Naive thymus-derived CD8-positive, alpha-beta T cell (primary cell): Measurements from ENCODE around the gene ENTPD2. TPM values are rescaled to one million over a fixed set of nuclear protein-coding genes. Genes with fewer than 3 reads are reported as not detected.
A peak's percentile ranks its signal among the peaks of the same experiment; 100 is the strongest.

Experiments
- ATAC-seq, 2 donors: fragments of 150-1000 bp; cut with Tn5 transposase in 1 of 2; sonication (Bioruptor Pico), chemical (Tn5 transposase) in 1 of 2; 1 replicate in 1 of 2; 2 replicates in 1 of 2; pipeline ENCODE4 v1.10.0; 2021; ENCODE audit warnings: mild to moderate bottlenecking in 2 of 2, moderate library complexity in 2 of 2
- POLR2A ChIA-PET: fragments of 350-600 bp; sonication (Branson Sonifier 250); formaldehyde crosslinking; loops from one replicate; lab custom pipeline; 2021; ENCODE audit warnings: antibody characterized with exemption; lab: Charles Lee
- DNase-seq, 10 donors: peaks; one replicate each; pipeline versions ENCODE4 v3.0.0 to v3.0.0-alpha.2; 2020 to 2022
- H3K27ac Mint-ChIP-seq, 10 donors: one replicate each; pipeline ENCODE4 v1.8.0; 2020 to 2022; ENCODE audit warnings: mild to moderate bottlenecking in 10 of 10, mixed read lengths in 10 of 10, moderate library complexity in 4 of 10, inconsistent platforms in 1 of 10
- H3K27me3 Mint-ChIP-seq, 5 donors: one replicate each; pipeline ENCODE4 v1.8.0; 2021 to 2022; ENCODE audit warnings: mixed read lengths in 5 of 5
- H3K36me3 Mint-ChIP-seq, 3 donors: one replicate each; pipeline ENCODE4 v1.8.0; 2020 to 2022; ENCODE audit warnings: mixed read lengths in 3 of 3, mild to moderate bottlenecking in 2 of 3, inconsistent platforms in 1 of 3
- H3K4me1 Mint-ChIP-seq, 4 donors: one replicate each; pipeline ENCODE4 v1.8.0; 2021 to 2022; ENCODE audit warnings: mixed read lengths in 4 of 4
- H3K4me3 Mint-ChIP-seq, 10 donors: one replicate each; pipeline ENCODE4 v1.8.0; 2020 to 2022; ENCODE audit warnings: mild to moderate bottlenecking in 10 of 10, mixed read lengths in 10 of 10, moderate library complexity in 6 of 10, inconsistent platforms in 1 of 10
- H3K9me3 Mint-ChIP-seq, 9 donors: one replicate each; pipeline ENCODE4 v1.8.0; 2020 to 2022; ENCODE audit warnings: mixed read lengths in 9 of 9, mild to moderate bottlenecking in 3 of 9, inconsistent platforms in 1 of 9, moderate library complexity in 1 of 9
- polyA plus RNA-seq, 3 donors: library from polyadenylated mRNA; unstranded; fragments of 300-500 nt; fragmentation: Illumina TruSeq; gene quantifications; one replicate each; pipeline ENCODE4 v1.2.3, GENCODE V29; 2021
- total RNA-seq, 8 experiments: library from RNA in 2 of 8; stranded (reverse) in 2 of 8; gene quantifications; one replicate each; pipeline ENCODE4 v1.2.3 and lab custom pipeline; 2021 to 2026

The ENTPD2 gene
- total and polyA plus RNA-seq, 5 experiments from 2014 or later: not detected

DNA sequence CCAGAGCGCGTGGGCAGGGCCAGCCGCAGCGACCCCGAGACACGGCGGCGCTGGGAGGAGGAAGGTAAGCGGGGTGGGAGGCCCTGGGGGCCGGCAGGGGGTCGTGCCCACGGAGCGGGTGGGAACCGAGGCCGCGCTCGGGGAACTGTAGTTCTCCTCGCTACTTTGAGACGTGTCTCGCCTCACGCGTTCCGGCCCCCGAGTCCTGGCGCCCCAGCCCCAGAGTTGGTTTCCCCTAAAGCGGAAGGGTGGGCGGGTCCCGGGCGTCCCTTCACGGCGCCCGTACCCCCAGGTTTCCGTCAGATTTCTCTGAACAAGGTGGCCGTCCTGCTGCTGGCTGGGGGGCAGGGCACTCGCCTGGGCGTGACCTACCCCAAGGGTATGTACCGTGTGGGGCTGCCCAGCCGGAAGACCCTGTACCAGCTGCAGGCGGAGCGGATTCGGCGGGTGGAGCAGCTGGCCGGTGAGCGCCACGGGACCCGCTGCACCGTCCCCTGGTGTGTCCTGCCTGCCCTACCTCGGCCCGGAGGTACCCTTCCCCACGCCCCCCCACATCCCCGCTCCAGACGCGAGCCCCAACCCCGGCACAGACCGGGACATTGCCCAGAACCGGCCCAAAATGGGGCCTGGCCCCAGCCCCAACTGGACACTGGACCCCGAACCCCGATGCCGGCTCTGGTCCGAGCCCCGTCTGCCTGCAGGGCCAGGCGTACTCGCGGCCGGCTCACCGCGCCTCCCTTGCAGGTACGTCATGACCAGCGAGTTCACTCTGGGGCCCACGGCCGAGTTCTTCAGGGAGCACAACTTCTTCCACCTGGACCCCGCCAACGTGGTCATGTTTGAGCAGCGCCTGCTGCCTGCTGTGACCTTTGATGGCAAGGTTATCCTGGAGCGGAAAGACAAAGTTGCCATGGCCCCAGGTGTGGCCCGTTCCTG lies 24.2 kb upstream of the ENTPD2 start:
- DNase-seq: peak in 9 of 10 donors; percentile 31 to 78 (median 45)
- H3K36me3 Mint-ChIP-seq: peaks cover 0 to 14% (median 0%) of the 10 kb centered on the region in 3 donors
- H3K4me3 Mint-ChIP-seq: peak overlapping the region; percentile 70 to 89 (median 76)
- peaks cover 4 to 12% (median 8%) of the 10 kb centered on the region in 4 donors for H3K4me1 Mint-ChIP-seq
- H3K9me3 Mint-ChIP-seq: no peaks in the 10 kb centered on the region
- H3K27ac Mint-ChIP-seq: peak overlapping the region in 8 of 10 donors; percentile 37 to 84 (median 64)
- no peaks in the 10 kb centered on the region for H3K27me3 Mint-ChIP-seq
- POLR2A ChIA-PET: interaction anchor here (1.0 to 4.4 kb wide), 5 partner anchors 9 to 163 kb away, joined by 3 to 35 read pairs (median 5); partner anchors contain the start of genes MAN1B1 and TUBB4B
- peak; percentile 63 to 70 for ATAC-seq

DNA sequence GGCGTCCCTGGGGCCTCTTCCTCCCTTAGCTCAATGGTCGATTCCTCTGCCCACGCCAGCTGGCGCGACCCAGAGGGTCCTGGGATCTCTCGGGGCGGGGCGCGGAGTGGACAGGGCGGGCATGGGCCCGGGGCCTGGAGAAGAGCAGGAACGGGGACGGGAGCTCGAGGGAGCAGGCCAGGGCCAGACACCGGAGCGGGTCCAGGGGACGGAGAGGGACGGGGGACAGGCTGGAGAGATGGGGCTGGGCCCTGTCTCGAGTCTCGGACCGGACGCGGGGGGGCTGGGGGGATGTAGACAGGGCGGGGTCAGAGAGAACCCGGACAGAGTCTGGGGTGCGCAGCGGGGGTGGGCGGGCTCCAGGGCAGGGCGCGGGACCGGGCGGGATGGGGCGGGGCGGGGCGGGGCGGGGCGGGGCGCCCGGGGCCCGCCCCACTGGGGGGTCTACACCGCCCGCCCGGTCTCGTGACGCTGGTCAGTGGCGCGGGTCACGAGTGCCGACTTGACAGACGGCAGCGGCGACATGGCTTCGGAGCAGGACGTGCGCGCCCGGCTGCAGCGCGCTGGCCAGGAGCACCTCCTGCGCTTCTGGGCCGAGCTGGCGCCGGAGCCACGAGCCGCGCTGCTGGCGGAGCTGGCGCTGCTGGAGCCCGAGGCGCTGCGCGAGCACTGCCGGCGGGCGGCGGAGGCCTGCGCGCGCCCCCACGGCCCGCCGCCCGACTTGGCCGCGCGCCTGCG lies 23.3 kb upstream of the ENTPD2 start, which contains the start of gene UAP1L1:
TSS of gene UAP1L1 (plus strand) at position 508 of the 738 bp plus-strand sequence. CDS start at position 524, 16 bp downstream.
- H3K4me3 Mint-ChIP-seq: peak within 1 kb of the TSS; percentile 70 to 89 (median 76)
- no peaks in the 10 kb centered on the region for H3K27me3 Mint-ChIP-seq
- DNase-seq: peak; percentile 43 to 75 (median 50)
- H3K9me3 Mint-ChIP-seq: no peaks in the 10 kb centered on the region
- peaks cover 0 to 13% (median 0%) of the 10 kb centered on the region in 3 donors for H3K36me3 Mint-ChIP-seq
- H3K27ac Mint-ChIP-seq: peak within 1 kb of the TSS in 8 of 10 donors; percentile 43 to 84 (median 69)
- H3K4me1 Mint-ChIP-seq: peaks cover 4 to 12% (median 8%) of the 10 kb centered on the region in 4 donors
- POLR2A ChIA-PET: interaction anchor here (1.0 to 4.4 kb wide), 6 partner anchors 10 to 164 kb away, joined by 3 to 35 read pairs (median 6); partner anchors contain the start of genes MAN1B1 and TUBB4B
- ATAC-seq: peak; percentile 78 to 81

DNA sequence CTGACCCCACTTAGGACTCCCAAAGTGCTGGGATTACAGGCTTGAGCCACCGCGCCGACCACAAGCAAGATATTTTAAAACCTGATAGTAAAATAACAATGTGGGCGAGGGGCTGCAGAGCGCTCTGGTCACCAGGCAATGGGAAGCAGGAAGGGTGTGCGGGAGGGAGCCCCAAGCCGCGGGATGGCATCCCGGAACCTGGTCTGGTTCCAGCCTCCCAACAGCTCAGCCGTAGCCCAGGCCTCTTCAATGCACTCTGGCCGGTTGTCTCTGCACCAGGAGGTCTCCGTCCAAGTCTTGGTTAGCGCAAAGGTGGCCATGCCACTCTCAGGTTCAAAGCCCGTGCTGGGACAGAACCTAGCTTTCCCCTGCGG lies 22.8 kb upstream of the ENTPD2 start:
- POLR2A ChIA-PET: interaction anchor here (1.2 to 4.4 kb wide), 4 partner anchors 9 to 20 kb away, joined by 5 to 35 read pairs (median 7); partner anchors contain the start of gene MAN1B1
- H3K27ac Mint-ChIP-seq: peak overlapping the region in 6 of 10 donors; percentile 13 to 76 (median 54)
- no peak for ATAC-seq
- no peaks in the 10 kb centered on the region for H3K9me3 Mint-ChIP-seq
- H3K36me3 Mint-ChIP-seq: peaks cover 0 to 8% (median 0%) of the 10 kb centered on the region in 3 donors
- H3K27me3 Mint-ChIP-seq: no peaks in the 10 kb centered on the region
- no peak for DNase-seq
- peaks cover 4 to 12% (median 8%) of the 10 kb centered on the region in 4 donors for H3K4me1 Mint-ChIP-seq
- H3K4me3 Mint-ChIP-seq: peak overlapping the region; percentile 33 to 84 (median 72)

DNA sequence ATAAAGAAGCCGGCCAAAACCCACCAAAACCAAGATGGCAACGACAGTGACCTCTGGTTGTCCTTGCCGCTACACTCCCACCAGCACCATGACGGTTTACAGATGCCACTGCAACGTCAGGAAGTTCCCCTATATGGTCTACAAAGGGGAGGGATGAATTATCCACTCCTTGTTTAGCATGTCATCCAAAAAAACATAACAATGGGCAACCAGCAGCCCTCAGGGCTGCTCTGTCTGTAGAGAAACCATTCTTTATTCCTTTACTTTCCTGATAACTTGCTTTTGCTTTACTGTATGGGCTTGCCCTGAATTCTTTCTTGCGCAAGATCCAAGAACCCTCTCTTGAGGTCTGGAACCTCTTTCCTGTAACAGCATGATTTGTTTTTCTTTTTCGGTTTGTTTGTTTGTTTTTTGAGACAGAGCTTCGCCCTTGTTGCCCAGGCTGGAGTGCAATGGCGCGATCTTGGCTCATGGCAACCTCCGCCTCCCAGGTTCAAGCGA lies 21.5 kb upstream of the ENTPD2 start:
- DNase-seq (no peak), ATAC-seq (no peak)
- POLR2A ChIA-PET: interaction anchor here (0.8 to 4.4 kb wide), 2 partner anchors 12 to 147 kb away, joined by 6 to 35 read pairs; partner anchors contain the start of gene MAN1B1
- H3K4me1 Mint-ChIP-seq: peaks cover 9 to 22% (median 17%) of the 10 kb centered on the region in 4 donors
- no peaks in the 10 kb centered on the region for H3K27me3 Mint-ChIP-seq
- H3K4me3 Mint-ChIP-seq: peak overlapping the region in 3 of 10 donors; percentile 9 to 34 (median 32)
- H3K36me3 Mint-ChIP-seq: peaks cover 0 to 5% (median 0%) of the 10 kb centered on the region in 3 donors
- H3K27ac Mint-ChIP-seq: peak overlapping the region in 2 of 10 donors; percentile 47 to 49
- H3K9me3 Mint-ChIP-seq: no peaks in the 10 kb centered on the region

DNA sequence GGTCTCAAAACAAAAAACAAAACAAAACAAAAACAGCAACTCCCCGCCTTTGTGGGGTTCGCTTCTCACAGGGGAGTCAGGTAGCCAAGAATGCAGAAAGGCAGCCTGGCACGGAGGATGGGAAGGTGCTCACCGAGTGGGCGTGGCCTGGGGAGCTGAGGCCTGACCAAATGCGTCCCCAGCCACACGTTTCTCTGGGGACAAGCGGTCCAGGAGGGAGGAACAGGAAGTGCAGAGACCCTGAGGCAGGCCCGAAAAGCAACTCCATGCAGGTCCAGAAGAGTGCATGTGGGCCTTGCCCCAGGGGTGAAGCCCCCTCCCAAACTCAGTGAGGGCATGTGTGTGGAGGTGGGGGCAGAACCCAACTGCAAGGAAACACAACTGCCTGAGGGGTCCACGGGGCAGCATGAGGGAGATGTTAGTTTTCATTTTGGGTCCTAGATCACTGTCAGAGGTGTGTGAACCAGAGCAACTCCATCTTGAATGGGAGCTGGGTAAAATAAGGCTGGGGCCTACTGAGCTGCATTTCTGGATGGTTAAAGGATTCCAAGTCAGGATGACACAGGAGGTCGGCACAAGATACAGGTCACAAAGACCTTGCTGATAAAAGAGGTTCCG lies 20.9 kb upstream of the ENTPD2 start:
- H3K27ac Mint-ChIP-seq: peak overlapping the region in 1 of 10 donors; percentile 49
- no peak for DNase-seq

DNA sequence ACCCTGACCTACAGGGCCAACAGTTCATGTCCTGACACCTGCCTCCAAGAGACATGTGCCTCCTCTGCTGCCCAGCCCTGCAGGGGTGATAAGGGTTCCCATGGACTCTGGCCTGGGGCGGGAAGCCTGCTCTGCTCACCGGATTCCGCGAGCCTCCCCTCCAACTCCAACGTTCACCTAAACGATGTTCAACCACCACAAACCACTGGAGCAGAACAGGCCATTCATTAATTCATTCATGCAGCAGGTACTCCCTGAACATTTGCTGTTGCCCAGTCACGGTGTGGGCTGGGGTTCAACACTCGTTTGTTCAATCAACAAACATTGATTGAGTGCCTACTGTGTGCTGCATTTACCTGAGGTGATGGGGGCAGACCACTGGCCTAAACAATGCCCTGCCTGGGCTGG lies 20.1 kb upstream of the ENTPD2 start:
- peaks cover 7 to 18% (median 12%) of the 10 kb centered on the region in 4 donors for H3K4me1 Mint-ChIP-seq
- H3K4me3 Mint-ChIP-seq: peak overlapping the region in 1 of 10 donors; percentile 39
- H3K36me3 Mint-ChIP-seq: no peaks in the 10 kb centered on the region
- no peak for DNase-seq
- no peaks in the 10 kb centered on the region for H3K9me3 Mint-ChIP-seq
- POLR2A ChIA-PET: interaction anchor here (4.4 kb wide), 1 partner anchor 13 kb away, joined by 35 read pairs; the partner anchor contains the start of gene MAN1B1
- H3K27ac Mint-ChIP-seq: peak overlapping the region in 2 of 10 donors; percentile 19 to 21
- H3K27me3 Mint-ChIP-seq: no peaks in the 10 kb centered on the region
- no peak for ATAC-seq

More for the DNA sequence above, 20.9 kb upstream of the ENTPD2 start:
- POLR2A ChIA-PET: interaction anchor here (4.4 kb wide), 1 partner anchor 12 kb away, joined by 35 read pairs; the partner anchor contains the start of gene MAN1B1
- Mint-ChIP-seq H3K4me3 (peak overlapping the region in 4 of 10 donors; percentile 6 to 55 (median 20)), H3K36me3 (peaks cover 0 to 2% (median 0%) of the 10 kb centered on the region in 3 donors), H3K9me3 (no peaks in the 10 kb centered on the region), H3K27me3 (no peaks in the 10 kb centered on the region), H3K4me1 (peaks cover 7 to 19% (median 15%) of the 10 kb centered on the region in 4 donors)
- ATAC-seq: no peak

DNA sequence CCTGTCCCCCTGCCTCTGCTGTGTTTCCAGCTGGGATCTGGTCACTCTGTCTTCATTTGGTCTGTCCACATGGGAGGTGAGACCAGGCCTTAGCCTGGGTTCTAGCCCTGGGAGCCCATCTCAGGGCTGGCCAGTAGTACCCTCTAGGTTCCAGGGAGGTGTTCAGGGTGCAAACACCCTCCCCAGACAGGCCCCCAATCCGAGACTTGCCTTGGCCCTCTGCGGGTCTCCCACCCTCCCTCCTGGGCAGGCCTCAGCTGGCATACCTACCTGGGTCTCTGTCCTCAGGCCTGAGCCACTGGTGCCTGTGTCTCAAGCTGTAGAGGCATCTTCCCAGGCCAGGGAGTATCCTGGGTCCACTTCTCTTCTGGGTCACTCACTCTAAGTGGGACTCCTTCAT lies 17.4 kb upstream of the ENTPD2 start:
- Mint-ChIP-seq H3K27ac (peak overlapping the region in 4 of 10 donors; percentile 67 to 76 (median 73)), H3K4me1 (peaks cover 11 to 23% (median 14%) of the 10 kb centered on the region in 4 donors), H3K27me3 (peaks cover 0 to 8% (median 4%) of the 10 kb centered on the region in 5 donors), H3K9me3 (no peaks in the 10 kb centered on the region), H3K4me3 (peak overlapping the region; percentile 63 to 87 (median 72)), H3K36me3 (no peaks in the 10 kb centered on the region)
- no peak for DNase-seq
- POLR2A ChIA-PET: interaction anchor here (0.6 to 6.8 kb wide), 6 partner anchors 15 to 165 kb away, joined by 3 to 73 read pairs (median 4); partner anchors contain the start of gene MAN1B1
- no peak for ATAC-seq

DNA sequence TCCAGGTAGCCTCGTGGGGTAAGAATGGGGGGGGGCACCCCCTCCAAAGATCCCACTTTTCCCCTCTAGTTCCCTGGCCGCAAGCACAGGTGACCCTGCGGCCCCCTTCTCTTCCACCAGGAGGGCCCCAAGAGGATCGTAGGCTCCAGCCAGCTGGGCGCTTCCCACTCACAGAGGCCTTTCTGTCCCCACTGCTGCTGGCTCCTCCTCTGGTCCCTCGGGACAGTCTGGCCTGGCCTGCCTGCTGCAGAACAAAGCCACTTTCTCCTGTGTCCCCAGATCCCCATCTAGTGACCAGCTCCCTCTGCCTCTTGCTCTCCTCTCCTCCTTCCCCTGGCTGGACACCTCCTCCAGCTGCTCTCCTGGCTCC lies 17.0 kb upstream of the ENTPD2 start:
- POLR2A ChIA-PET: interaction anchor here (0.6 to 6.8 kb wide), 14 partner anchors 10 to 358 kb away, joined by 3 to 73 read pairs (median 4); partner anchors contain the start of gene MAN1B1
- H3K4me3 Mint-ChIP-seq: peak overlapping the region; percentile 63 to 87 (median 72)

DNA sequence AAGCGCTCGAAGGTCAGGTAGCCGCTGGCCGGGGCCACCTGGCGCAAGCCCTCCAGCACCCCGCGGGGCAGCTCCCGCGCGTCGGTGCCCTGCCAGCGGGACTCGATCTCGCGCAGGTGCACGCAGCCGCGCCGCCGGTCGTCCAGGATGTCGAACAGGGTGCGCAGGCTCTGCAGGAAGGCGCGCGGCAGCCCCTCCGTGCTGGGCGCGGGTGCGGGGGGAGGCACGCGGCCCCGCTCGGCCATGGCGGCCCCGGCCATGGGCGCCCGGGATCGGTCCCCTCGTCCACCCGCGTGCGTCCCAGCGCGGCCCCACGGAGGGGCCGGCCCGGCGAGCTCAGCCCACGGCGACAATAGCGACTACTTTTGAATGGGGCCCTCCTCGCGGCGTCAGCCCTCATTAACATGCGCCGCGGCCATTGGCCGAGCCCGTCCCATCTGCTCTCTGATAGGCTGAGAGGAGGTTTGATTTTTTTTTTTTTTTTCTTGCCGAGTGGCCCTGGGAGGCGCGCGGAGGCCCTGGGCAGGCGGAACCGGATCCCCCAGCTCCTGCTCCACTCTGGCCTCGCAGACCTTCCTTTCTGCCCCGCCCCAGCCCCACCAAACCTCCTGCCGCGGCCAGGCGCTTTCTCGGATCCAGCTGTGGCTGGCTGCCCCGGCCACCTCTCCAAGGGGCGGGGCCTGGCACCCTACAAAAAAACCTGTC lies 16.5 kb upstream of the ENTPD2 start, which contains the start of gene SAPCD2:
TSS of gene SAPCD2 (minus strand) at position 357 of the 705 bp plus-strand sequence. CDS start at position 260, 97 bp downstream.
- peak within 1 kb of the TSS; percentile 63 to 87 (median 74) for H3K4me3 Mint-ChIP-seq
- DNase-seq: peak; percentile 74 to 91 (median 81)
- H3K4me1 Mint-ChIP-seq: peaks cover 11 to 23% (median 14%) of the 10 kb centered on the region in 4 donors
- H3K27me3 Mint-ChIP-seq: peaks cover 0 to 8% (median 4%) of the 10 kb centered on the region in 5 donors
- peak; percentile 90 to 91 for ATAC-seq
- POLR2A ChIA-PET: interaction anchor here (0.6 to 6.8 kb wide), 16 partner anchors 11 to 357 kb away, joined by 3 to 73 read pairs (median 4); partner anchors contain the start of genes MAN1B1, RABL6 and TUBB4B
- H3K36me3 Mint-ChIP-seq: no peaks in the 10 kb centered on the region
- no peaks in the 10 kb centered on the region for H3K9me3 Mint-ChIP-seq
- H3K27ac Mint-ChIP-seq: peak within 1 kb of the TSS in 6 of 10 donors; percentile 19 to 79 (median 57)

More for the DNA sequence above, 17.0 kb upstream of the ENTPD2 start:
- ATAC-seq: no peak
- Mint-ChIP-seq H3K27me3 (peaks cover 0 to 8% (median 4%) of the 10 kb centered on the region in 5 donors), H3K4me1 (peaks cover 11 to 23% (median 14%) of the 10 kb centered on the region in 4 donors), H3K36me3 (no peaks in the 10 kb centered on the region), H3K27ac (peak overlapping the region in 5 of 10 donors; percentile 19 to 76 (median 67)), H3K9me3 (no peaks in the 10 kb centered on the region)
- peak in 1 of 10 donors; percentile 62 for DNase-seq

DNA sequence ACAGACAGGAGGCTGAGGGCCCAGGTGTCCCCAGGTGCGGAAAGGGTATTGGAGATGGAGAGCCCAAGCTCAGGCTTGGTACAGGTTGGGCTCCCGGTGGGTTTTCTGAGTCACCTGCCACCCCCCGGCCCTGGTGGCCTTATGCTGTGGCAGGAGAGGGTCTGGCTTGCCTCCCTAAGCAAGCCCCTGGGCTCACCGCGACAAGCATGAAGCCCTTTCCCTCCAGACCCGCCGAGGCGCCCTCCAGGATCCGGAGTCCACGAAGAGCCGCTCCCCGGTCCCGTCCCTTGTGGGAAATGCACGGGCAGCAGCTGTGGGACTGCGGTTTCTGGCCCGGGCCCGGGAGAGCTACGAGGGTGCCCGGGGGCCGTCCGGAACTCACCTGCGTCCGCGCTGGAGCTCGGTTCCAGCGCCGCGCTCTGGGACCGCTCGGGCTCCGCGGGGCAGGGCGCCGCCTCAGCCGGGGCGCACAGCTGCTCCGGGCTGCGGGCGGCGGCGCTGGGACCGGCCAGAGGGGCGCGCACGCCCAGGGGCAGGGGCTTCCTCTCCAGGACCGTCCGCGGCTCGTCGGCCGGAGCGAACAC lies 15.7 kb upstream of the ENTPD2 start:
- H3K27me3 Mint-ChIP-seq: peaks cover 0 to 8% (median 4%) of the 10 kb centered on the region in 5 donors
- POLR2A ChIA-PET: interaction anchor here (0.7 to 6.8 kb wide), 15 partner anchors 11 to 262 kb away, joined by 3 to 73 read pairs (median 4); partner anchors contain the start of genes MAN1B1, RABL6 and TUBB4B
- no peak for ATAC-seq
- H3K27ac Mint-ChIP-seq: no peak overlapping the region
- no peaks in the 10 kb centered on the region for H3K9me3 Mint-ChIP-seq
- peak overlapping the region in 5 of 10 donors; percentile 23 to 53 (median 36) for H3K4me3 Mint-ChIP-seq
- H3K36me3 Mint-ChIP-seq: no peaks in the 10 kb centered on the region
- peaks cover 11 to 18% (median 14%) of the 10 kb centered on the region in 4 donors for H3K4me1 Mint-ChIP-seq
- DNase-seq: peak in 1 of 10 donors; percentile 61
